ENCODE results near the gene HOXA9. TPM values are rescaled to one million over a fixed set of nuclear protein-coding genes. Genes with fewer than 3 reads are reported as not detected.

Gene HOXA9
- total RNA-seq, 4 donors from 2014 or later = 19.5 to 130 (median 50.6) TPM

DNA sequence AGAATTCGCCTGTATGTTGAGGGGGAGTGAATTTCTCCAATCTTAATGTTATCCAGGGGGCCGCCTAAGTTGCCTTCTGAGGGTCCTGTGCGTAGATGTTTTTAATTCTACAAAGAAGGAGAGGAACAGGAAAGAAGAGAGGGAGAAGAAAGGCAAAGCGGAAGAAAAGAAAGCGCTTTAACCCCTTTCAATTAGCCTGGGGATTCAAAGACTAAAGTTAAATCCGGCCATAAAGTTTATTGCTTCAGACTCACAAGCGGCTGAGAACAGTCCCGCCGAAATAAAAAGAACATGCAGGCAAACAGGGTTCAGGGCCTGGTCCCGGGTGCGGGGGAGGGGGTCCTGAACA is 26.4 kb downstream of the HOXA9 start:
- in situ Hi-C loops (cut with MboI; ENCODE audit: low pct_ligation_motif_present in 1 of 4, low pct_unique_long_range_greater_than_20kb in 1 of 4, low sequenced_read_pairs in 3 of 4) (no loop called here), intact Hi-C loops (cut with DNase I; ENCODE audit: low total_unique reads) (no loop called here)
- Histone ChIP-seq H3K4me3 (peak overlapping the region; percentile 11 to 60 (median 46)), H3K27ac (peak overlapping the region; percentile 95 to 99 (median 98)), H3K4me1 (peaks cover 26 to 64% (median 58%) of the 10 kb centered on the region in 4 donors), H3K9me3 (no peaks in the 10 kb centered on the region), H3K36me3 (no peaks in the 10 kb centered on the region), H3K27me3 (no peaks in the 10 kb centered on the region)
- TF ChIP-seq POLR2AphosphoS5 (IDR thresholded peaks at IDR 0.05) = no peak
- TF ChIP-seq POLR2A (IDR thresholded peaks at IDR 0.05) = no peak
- TF ChIP-seq, protein P1, sequence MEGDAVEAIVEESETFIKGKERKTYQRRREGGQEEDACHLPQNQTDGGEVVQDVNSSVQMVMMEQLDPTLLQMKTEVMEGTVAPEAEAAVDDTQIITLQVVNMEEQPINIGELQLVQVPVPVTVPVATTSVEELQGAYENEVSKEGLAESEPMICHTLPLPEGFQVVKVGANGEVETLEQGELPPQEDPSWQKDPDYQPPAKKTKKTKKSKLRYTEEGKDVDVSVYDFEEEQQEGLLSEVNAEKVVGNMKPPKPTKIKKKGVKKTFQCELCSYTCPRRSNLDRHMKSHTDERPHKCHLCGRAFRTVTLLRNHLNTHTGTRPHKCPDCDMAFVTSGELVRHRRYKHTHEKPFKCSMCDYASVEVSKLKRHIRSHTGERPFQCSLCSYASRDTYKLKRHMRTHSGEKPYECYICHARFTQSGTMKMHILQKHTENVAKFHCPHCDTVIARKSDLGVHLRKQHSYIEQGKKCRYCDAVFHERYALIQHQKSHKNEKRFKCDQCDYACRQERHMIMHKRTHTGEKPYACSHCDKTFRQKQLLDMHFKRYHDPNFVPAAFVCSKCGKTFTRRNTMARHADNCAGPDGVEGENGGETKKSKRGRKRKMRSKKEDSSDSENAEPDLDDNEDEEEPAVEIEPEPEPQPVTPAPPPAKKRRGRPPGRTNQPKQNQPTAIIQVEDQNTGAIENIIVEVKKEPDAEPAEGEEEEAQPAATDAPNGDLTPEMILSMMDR (IDR thresholded peaks at IDR 0.05) = no peak
- TF ChIP-seq EP300 (IDR thresholded peaks at IDR 0.05; ENCODE audit: low read depth) = no peak
- no peak for DNase-seq
- WGBS, 2 donors (ENCODE audit: low coverage in 1 of 2) = 37 to 48% methylated on average over 5 to 11 of the region's 11 CpGs

DNA sequence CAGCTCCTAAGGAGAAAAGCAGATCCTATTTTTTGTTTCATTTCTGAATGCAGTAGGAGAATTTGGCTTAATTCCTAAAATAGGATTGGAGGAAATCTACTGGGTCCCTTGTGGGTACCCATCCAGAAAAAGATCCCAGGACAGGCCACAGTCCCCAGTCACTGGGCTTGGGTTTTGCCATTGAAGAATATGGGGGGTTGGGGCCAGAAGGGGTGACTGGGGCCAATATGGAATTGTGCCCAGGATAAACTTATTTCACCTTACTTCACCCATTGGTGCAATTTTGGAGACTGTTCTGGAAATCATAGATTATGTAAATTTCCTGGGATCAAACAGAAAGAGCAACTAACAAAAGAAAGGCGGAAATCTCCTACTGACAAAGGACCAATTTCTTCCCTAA is 26.9 kb downstream of the HOXA9 start:
- H3K27ac ChIP-seq = peak overlapping the region; percentile 95 to 99 (median 98)
- in situ Hi-C loops (cut with MboI; ENCODE audit: low pct_ligation_motif_present in 1 of 4, low pct_unique_long_range_greater_than_20kb in 1 of 4, low sequenced_read_pairs in 3 of 4) (no loop called here), intact Hi-C loops (cut with DNase I; ENCODE audit: low total_unique reads) (no loop called here)
- H3K4me3 ChIP-seq = peak overlapping the region in 3 of 4 donors; percentile 39 to 60 (median 53)
- DNase-seq = no peak
- 17 to 38% methylated on average over 1 of the region's 1 CpG for WGBS, 2 donors (ENCODE audit: low coverage in 1 of 2)
- H3K9me3 ChIP-seq = no peaks in the 10 kb centered on the region
- peaks cover 26 to 66% (median 59%) of the 10 kb centered on the region in 4 donors for H3K4me1 ChIP-seq
- TF ChIP-seq POLR2AphosphoS5 (IDR thresholded peaks at IDR 0.05) = no peak
- no peak for TF ChIP-seq EP300 (IDR thresholded peaks at IDR 0.05; ENCODE audit: low read depth)
- TF ChIP-seq, protein P1 (IDR thresholded peaks at IDR 0.05) = no peak
- TF ChIP-seq POLR2A (IDR thresholded peaks at IDR 0.05) = no peak
- H3K36me3 ChIP-seq = no peaks in the 10 kb centered on the region
- no peaks in the 10 kb centered on the region for H3K27me3 ChIP-seq

DNA sequence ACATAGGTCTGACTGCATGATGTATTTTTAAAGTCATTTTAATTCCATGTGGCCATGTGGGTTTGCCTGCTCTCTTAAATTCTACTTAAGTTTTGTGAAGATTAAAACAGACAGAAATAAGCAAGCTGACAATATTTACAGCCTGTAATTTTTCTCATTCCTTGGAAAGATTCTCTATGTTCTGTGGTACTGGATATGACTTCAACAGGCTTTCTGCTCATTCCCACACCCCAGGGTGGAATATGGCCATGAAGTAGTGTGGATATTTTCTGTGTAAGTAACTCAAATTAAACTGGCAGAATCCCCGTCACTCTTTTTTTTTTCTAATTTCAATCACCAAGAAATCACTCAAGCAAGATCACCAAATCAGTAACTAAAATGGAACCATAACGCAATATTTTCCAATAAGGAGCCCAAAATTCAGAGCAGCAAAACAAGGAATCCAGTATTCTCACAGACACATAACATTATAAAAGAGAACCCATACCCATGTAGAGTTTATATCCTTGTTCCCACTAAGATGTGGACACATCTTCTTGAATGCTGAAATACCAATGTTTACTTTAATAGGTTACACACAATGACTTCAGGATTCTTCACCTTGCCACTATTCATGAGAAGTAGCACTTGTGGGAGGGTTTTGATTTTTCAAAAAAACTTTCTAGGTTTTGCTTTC is 27.6 kb downstream of the HOXA9 start:
- DNase-seq = no peak
- intact Hi-C loops (cut with DNase I; ENCODE audit: low total_unique reads) (no loop called here), in situ Hi-C loops (cut with MboI; ENCODE audit: low pct_ligation_motif_present in 1 of 4, low pct_unique_long_range_greater_than_20kb in 1 of 4, low sequenced_read_pairs in 3 of 4) (no loop called here)
- Histone ChIP-seq H3K36me3 (no peaks in the 10 kb centered on the region), H3K27ac (peak overlapping the region; percentile 95 to 99 (median 98)), H3K9me3 (no peaks in the 10 kb centered on the region), H3K27me3 (no peaks in the 10 kb centered on the region), H3K4me1 (peaks cover 26 to 73% (median 66%) of the 10 kb centered on the region in 4 donors), H3K4me3 (peak overlapping the region in 2 of 4 donors; percentile 53 to 60)
- 31 to 33% methylated on average over 2 of the region's 2 CpGs for WGBS, 2 donors (ENCODE audit: low coverage in 1 of 2)
- TF ChIP-seq, protein P1 (IDR thresholded peaks at IDR 0.05) = no peak
- TF ChIP-seq POLR2A (IDR thresholded peaks at IDR 0.05) (no peak), EP300 (IDR thresholded peaks at IDR 0.05; ENCODE audit: low read depth) (no peak), POLR2AphosphoS5 (IDR thresholded peaks at IDR 0.05) (peak in 2 of 3 donors; percentile 24 to 30)

DNA sequence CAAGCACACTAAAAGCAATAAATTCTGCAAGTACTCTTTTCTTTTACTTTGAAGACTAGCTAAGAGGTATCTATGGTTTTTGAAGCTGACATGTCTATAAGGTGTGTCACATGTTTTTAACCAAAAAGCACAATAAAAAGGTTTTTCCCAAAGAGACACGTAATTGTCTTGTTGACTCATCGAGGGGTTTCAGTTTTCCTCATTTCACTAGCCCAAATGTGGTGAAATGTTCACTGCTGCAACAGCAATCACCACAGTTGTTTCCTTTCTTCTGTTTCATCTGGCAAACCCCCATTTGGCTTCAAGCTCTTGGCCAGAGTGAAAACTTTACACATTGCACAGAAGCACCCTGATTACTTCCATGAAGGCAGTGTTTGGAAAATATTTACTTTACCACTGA is 30.9 kb downstream of the HOXA9 start:
- DNase-seq = peak; percentile 35
- H3K27ac ChIP-seq = peak overlapping the region; percentile 94 to 99 (median 96)
- intact Hi-C loops (cut with DNase I; ENCODE audit: low total_unique reads) = no loop called here
- no peaks in the 10 kb centered on the region for H3K27me3 ChIP-seq
- 2 to 13% methylated on average over 2 of the region's 2 CpGs for WGBS, 2 donors (ENCODE audit: low coverage in 1 of 2)
- no peaks in the 10 kb centered on the region for H3K36me3 ChIP-seq
- no peak overlapping the region for H3K4me3 ChIP-seq
- H3K4me1 ChIP-seq = peaks cover 31 to 83% (median 80%) of the 10 kb centered on the region in 4 donors
- in situ Hi-C loops (cut with MboI; ENCODE audit: low pct_ligation_motif_present in 1 of 4, low pct_unique_long_range_greater_than_20kb in 1 of 4, low sequenced_read_pairs in 3 of 4) = no loop called here
- no peaks in the 10 kb centered on the region for H3K9me3 ChIP-seq
- TF ChIP-seq, protein P1 (IDR thresholded peaks at IDR 0.05) = no peak
- TF ChIP-seq POLR2A (IDR thresholded peaks at IDR 0.05) (no peak), POLR2AphosphoS5 (IDR thresholded peaks at IDR 0.05) (peak; percentile 26 to 65 (median 33)), EP300 (IDR thresholded peaks at IDR 0.05; ENCODE audit: low read depth) (no peak)

All from transverse colon (tissue), 4 donors.